Heart right ventricle (tissue), 16 donors: ENCODE data around the gene MGLL. TPM values are rescaled to one million over a fixed set of nuclear protein-coding genes. Genes with fewer than 3 reads are reported as not detected.

Experiments
- ATAC-seq, 8 donors: fragments of 200-7000 bp; cut with Tn5 transposase; one replicate each; pipeline ENCODE4 v1.9.1; 2020; ENCODE audit warnings: mild to moderate bottlenecking in 8 of 8, moderate library complexity in 8 of 8, moderate number of reproducible peaks in 1 of 8
- DNase-seq, 2 donors: peaks; one replicate each; pipeline ENCODE4 v3.0.0-alpha.2; 2020
- H3K27ac ChIP-seq, 10 donors: fragments of 200-600 bp; sonication (generic) in 2 of 10; one replicate each; pipeline versions ENCODE4 v1.5.0 to v1.8.0; 2020 to 2022; ENCODE audit warnings: mild to moderate bottlenecking in 3 of 10
- H3K27me3 ChIP-seq, 7 donors: fragments of 200-600 bp; one replicate each; pipeline ENCODE4 v1.8.0; 2021 to 2022; ENCODE audit warnings: mild to moderate bottlenecking in 2 of 7
- H3K36me3 ChIP-seq, 9 donors: fragments of 200-600 bp; sonication (generic) in 1 of 9; one replicate each; pipeline versions ENCODE4 v1.5.0 to v1.8.0; 2020 to 2022; ENCODE audit warnings: mild to moderate bottlenecking in 2 of 9
- H3K4me1 ChIP-seq, 9 donors: fragments of 200-600 bp; sonication (generic) in 1 of 9; one replicate each; pipeline versions ENCODE4 v1.5.0 to v1.8.0; 2020 to 2022; ENCODE audit warnings: mild to moderate bottlenecking in 4 of 9
- H3K4me3 ChIP-seq, 10 donors: fragments of 200-600 bp; sonication (generic) in 2 of 10; one replicate each; pipeline versions ENCODE4 v1.5.0 to v1.8.0; 2020 to 2022; ENCODE audit warnings: mild to moderate bottlenecking in 7 of 10, moderate library complexity in 2 of 10
- H3K9me3 ChIP-seq, 11 donors: fragments of 200-600 bp in 10 of 11; sonication (generic) in 2 of 11; one replicate each; pipeline versions ENCODE4 v1.5.0 to v1.8.0; 2013 to 2022; ENCODE audit warnings: mild to moderate bottlenecking in 2 of 11, control low read depth in 1 of 11, moderate library complexity in 1 of 11
- WGBS, 2 donors: extraction: QIAGEN DNeasy Blood & Tissue Kit; methylation state at CpG; one replicate each; pipeline ENCODE4 v1.1.7; 2013; ENCODE audit warnings: inconsistent platforms in 1 of 2; 5-methylcytosine and 5-hydroxymethylcytosine counted together
- intact Hi-C, 10 donors: fragments of 100-400 bp; cut with DNase I; formaldehyde crosslinking; loops; one replicate each; pipeline versions ENCODE4 v1.11.1 to v1.14.2; 2022
- polyA plus RNA-seq, 2 donors: library from polyadenylated mRNA; stranded (reverse); fragments of 200-250 nt; gene quantifications; one replicate each; pipeline ENCODE4 v1.2.3, GENCODE V29; 2013
- total RNA-seq, 10 donors: library from RNA; stranded (reverse); fragmentation: NEBNext Ultra II Directional in 3 of 10; extraction: Animal tissue kit (Norgen Biotek cat#: 25700) in 3 of 10; gene quantifications; one replicate each; pipeline versions ENCODE4 v1.2.1 to v1.2.4, GENCODE V29; 2021 to 2023
- TF ChIP-seq, protein P1 (sequence below), 9 donors: fragments of 200-600 bp; sonication (generic) in 2 of 9; IDR thresholded peaks; one replicate each; pipeline versions ENCODE4 v1.5.0 to v1.8.0; 2021 to 2022; ENCODE audit warnings: antibody characterized with exemption in 9 of 9, mild to moderate bottlenecking in 5 of 9, moderate library complexity in 1 of 9
- donor health status: Arrhythmogenic right ventricular cardiomyopathy.
- donor health status: ischemic (EF 13 %, LVEDD 7.1; RV severe dilation, severe dysfunction).
- donor health status: healthy with polysubstance abuse.
- donor health status: DM: no; HTN: yes; CAD: no.
- donor health status: DM: no; HTN: no; CAD: no.
- donor health status: ischemic (EF 25% LVEDD 6.9; RV normal size, moderate dysfunction).
- donor health status: ischemic (EF 25% LVEDD 5.7; RV mildly dilated, moderate dysfunction).
- donor health status: healthy.
- donor health status: DM: yes; HTN: yes; CAD: no.
- donor health status: Ischemic cardiomyopathy.
- donor health status: ischemic (EF 35%, LVEDD 5.7; RV mildly dilated, moderate dysfunction).
- donor health status: nonischemic (EF 11% LVEDD 7.7; RV severe dilation, severe dysfunction).
- donor health status: DM: yes; HTN: yes; CAD: no.
- donor health status: PGD.
- donor health status: ischemic (EF 29% LVEDD 5.4; RV normal size, mild dysfunction).
- donor health status: nonischemic (EF 23%, LVEDD 6.1; RV moderate dilation, normal function).

MGLL gene
- total and polyA plus RNA-seq, 12 donors, result 35.7 to 103 (median 65.2) TPM

- intact Hi-C loops, result loop anchor here in 1 of 10 donors (5.0 kb wide), 1 partner anchor 154 kb away; no protein-coding TSS in a partner anchor
- H3K9me3 ChIP-seq, result no peaks in the 10 kb centered on the region
- TF ChIP-seq, protein P1, sequence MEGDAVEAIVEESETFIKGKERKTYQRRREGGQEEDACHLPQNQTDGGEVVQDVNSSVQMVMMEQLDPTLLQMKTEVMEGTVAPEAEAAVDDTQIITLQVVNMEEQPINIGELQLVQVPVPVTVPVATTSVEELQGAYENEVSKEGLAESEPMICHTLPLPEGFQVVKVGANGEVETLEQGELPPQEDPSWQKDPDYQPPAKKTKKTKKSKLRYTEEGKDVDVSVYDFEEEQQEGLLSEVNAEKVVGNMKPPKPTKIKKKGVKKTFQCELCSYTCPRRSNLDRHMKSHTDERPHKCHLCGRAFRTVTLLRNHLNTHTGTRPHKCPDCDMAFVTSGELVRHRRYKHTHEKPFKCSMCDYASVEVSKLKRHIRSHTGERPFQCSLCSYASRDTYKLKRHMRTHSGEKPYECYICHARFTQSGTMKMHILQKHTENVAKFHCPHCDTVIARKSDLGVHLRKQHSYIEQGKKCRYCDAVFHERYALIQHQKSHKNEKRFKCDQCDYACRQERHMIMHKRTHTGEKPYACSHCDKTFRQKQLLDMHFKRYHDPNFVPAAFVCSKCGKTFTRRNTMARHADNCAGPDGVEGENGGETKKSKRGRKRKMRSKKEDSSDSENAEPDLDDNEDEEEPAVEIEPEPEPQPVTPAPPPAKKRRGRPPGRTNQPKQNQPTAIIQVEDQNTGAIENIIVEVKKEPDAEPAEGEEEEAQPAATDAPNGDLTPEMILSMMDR (IDR thresholded peaks at IDR 0.05), result no peak
- peaks cover 7 to 44% (median 29%) of the 10 kb centered on the region in 9 donors for H3K4me1 ChIP-seq
- peak overlapping the region; percentile 63 to 99 (median 85) for H3K4me3 ChIP-seq
- WGBS, 2 donors, result 13 to 14% methylated on average over 50 to 51 of the region's 51 CpGs
- H3K27me3 ChIP-seq, result no peaks in the 10 kb centered on the region
- ATAC-seq (peak; percentile 32 to 63 (median 52)), DNase-seq (peak in 1 of 2 donors; percentile 73)
- peak overlapping the region; percentile 53 to 99 (median 93) for H3K27ac ChIP-seq
- H3K36me3 ChIP-seq, result peaks cover 0 to 41% (median 17%) of the 10 kb centered on the region in 9 donors
These were observed 148.9 kb downstream of the MGLL start for GRCh38 chr3:127673191-127674100.

DNA sequence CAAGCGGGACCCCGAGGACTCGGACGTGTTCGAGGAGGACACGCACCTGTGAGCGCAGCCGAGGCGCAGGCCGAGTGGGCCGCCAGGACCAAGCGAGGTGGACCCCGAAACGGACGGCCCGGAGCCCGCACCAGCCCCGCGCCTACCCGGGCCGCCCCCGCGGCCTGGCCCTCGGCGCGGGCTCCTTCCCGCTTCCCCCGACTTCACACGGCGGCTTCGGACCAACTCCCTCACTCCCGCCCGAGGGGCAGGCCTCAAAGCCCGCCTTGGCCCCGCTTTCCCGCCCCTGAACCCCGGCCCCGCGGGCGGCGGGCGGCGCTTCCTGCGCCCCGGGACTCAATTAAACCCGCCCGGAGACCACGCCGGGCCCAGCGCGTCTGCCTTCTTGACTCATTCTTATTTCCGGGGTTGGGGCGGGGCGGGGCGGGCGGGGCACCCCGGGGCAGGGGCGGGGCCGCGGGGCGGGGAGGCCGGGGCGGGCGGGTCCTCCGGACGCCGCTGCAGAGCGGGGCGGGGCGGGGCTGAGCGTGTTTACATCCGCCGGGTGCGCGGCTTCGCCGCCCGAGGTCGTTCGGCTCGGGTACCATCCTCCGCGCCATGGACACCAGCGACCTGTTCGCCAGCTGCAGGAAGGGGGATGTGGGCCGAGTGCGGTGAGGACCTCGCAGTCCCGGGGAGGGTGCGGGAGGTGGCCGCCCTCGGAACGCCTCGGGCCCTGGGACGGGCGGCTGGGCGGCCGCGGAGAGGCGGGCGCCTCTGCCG is 149.7 kb downstream of the MGLL start, which contains the start of gene ABTB1:
ABTB1 (plus strand) TSS at position 524 of the 762 bp plus-strand sequence; CDS start at position 598, 74 bp downstream.
- Histone ChIP-seq H3K4me1 (peaks cover 7 to 40% (median 29%) of the 10 kb centered on the region in 9 donors), H3K36me3 (peaks cover 0 to 33% (median 13%) of the 10 kb centered on the region in 9 donors), H3K4me3 (peak within 1 kb of the TSS; percentile 63 to 99 (median 85)), H3K27me3 (no peaks in the 10 kb centered on the region), H3K9me3 (no peaks in the 10 kb centered on the region), H3K27ac (peak within 1 kb of the TSS; percentile 86 to 99 (median 93))
- TF ChIP-seq, protein P1 (IDR thresholded peaks at IDR 0.05), result no peak
- 0% methylated on average over 60 to 102 of the region's 102 CpGs for WGBS, 2 donors
- ATAC-seq, result peak; percentile 82 to 95 (median 86)
- intact Hi-C loops, result loop anchor here in 1 of 10 donors (5.0 kb wide), 1 partner anchor 155 kb away; no protein-coding TSS in a partner anchor
- peak; percentile 82 to 89 for DNase-seq

- TF ChIP-seq, protein P1 (IDR thresholded peaks at IDR 0.05), result no peak
- Histone ChIP-seq H3K36me3 (peaks cover 0 to 24% (median 5%) of the 10 kb centered on the region in 9 donors), H3K27ac (peak overlapping the region; percentile 86 to 99 (median 93)), H3K4me1 (peaks cover 7 to 37% (median 29%) of the 10 kb centered on the region in 9 donors), H3K9me3 (no peaks in the 10 kb centered on the region), H3K27me3 (no peaks in the 10 kb centered on the region), H3K4me3 (peak overlapping the region; percentile 63 to 99 (median 85))
- intact Hi-C loops, result loop anchor here in 1 of 10 donors (5.0 kb wide), 1 partner anchor 156 kb away; no protein-coding TSS in a partner anchor
- WGBS, 2 donors, result 26 to 28% methylated on average over 44 of the region's 44 CpGs
- DNase-seq, result no peak
- ATAC-seq, result peak; percentile 17 to 39 (median 33)
These were observed 150.5 kb downstream of the MGLL start for GRCh38 chr3:127671523-127672428.
